LNCaP clone FGC (cell line): Measurements from ENCODE around the gene GMEB2.

ENCODE experiments used
- DNase-seq: peaks from one replicate; pipeline ENCODE4 v3.0.0-alpha.2; 2011; ENCODE audit warnings: low read depth
- H3K4me3 ChIP-seq: 2 replicates; pipeline ENCODE4 v1.5.1; 2011; ENCODE audit warnings: mild to moderate bottlenecking, low read depth, low read length, control low read depth
- TF ChIP-seq, protein P1 (sequence below): IDR thresholded peaks from 2 replicates; pipeline ENCODE4 v1.5.1; 2012; ENCODE audit warnings: mild to moderate bottlenecking; ENCODE audit not compliant: control insufficient read depth, insufficient read depth; ENCODE audit errors: extremely low read depth

Gene GMEB2

DNA sequence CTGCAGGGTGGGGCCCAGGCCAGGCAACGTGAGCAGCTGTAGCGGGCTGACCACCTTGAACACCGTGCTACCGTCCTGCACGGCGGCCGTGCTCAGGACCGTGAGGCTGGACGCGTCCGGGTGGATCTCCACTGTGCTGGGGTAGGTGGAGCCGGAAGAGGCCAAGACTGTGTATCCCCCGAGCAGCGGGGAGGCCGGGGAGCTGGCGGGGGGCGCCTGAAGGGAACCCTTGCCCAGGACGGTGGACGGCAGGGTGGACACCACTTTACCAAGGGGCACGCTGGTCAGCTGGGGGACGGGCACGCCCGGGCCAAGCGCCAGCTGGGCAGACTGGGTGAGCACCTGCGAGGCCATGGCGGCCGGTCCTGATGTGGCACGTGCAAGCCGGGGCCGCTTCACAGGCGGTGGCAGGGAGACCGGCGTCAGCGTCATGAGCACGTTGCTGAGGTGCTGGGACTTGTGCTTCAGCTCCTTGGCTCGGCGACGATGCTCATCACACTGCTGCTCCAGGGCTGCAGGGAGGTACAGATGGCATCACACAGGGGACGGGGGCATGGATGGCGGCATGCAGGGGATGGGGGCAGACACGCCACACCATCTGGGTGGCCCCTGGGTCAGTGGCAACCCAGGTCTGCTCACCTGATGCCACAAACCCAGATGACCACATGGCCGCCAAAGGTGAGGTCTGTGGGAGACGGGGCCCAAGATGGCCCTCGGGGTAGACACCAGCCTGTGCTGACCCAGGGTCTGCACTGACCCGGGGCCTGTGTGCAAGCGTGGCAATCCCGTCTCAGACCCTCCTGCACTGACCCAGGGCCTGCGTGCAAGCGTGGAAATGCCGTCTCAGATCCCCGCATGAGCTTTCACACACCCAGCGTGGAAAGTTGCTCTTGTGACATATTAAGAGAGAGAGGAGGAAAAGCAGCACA is 36.4 kb downstream of the GMEB2 start:
- TF ChIP-seq, protein P1, sequence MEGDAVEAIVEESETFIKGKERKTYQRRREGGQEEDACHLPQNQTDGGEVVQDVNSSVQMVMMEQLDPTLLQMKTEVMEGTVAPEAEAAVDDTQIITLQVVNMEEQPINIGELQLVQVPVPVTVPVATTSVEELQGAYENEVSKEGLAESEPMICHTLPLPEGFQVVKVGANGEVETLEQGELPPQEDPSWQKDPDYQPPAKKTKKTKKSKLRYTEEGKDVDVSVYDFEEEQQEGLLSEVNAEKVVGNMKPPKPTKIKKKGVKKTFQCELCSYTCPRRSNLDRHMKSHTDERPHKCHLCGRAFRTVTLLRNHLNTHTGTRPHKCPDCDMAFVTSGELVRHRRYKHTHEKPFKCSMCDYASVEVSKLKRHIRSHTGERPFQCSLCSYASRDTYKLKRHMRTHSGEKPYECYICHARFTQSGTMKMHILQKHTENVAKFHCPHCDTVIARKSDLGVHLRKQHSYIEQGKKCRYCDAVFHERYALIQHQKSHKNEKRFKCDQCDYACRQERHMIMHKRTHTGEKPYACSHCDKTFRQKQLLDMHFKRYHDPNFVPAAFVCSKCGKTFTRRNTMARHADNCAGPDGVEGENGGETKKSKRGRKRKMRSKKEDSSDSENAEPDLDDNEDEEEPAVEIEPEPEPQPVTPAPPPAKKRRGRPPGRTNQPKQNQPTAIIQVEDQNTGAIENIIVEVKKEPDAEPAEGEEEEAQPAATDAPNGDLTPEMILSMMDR: no peak
- peak overlapping the region; percentile 56 for H3K4me3 ChIP-seq
- DNase-seq: no peak

DNA sequence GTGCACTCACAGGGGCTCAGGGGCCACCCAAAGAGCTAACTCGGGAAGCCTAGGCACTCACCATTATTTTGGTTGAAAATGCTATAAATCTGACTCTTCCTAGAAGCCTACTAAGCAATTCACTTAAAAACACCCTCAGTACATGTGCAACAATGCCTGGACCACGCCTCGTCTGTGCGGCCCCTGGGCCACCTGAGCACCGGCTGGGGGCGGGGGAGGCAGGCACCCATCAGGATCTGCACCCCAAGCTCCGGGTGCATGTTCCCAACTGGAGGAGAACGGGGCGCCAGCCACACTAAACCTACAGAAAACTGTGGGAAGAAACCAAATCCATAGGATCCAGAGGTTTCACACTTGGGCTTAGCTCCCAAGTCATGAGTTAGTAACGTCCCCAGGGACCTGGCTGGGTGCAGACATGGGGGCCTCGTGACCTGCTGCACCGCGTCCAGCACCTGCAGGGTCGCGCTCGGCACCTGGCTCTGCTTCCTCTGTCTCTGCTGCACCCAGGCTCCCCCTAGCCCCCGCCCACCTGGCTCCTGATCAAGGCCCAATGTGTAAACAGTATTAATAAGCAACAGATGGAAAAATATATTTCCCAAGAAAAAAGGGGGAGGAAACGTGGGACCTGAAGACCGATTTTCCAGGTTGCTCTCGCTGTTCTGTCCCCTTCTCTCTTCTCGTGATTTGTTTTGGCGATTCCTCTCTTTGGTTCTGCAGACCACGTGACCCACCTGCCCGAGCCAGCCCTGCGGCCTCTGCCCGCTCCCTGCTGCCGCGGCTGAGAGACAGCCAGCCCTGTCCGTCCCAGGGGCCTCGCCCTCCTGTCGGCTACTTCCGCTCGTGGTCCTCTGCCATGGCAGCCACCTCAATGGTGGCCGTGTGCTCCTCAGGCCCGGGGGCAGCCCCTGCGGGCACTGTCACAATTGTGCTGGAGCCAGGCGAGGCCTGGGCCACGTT is 37.4 kb downstream of the GMEB2 start:
- H3K4me3 ChIP-seq: peak overlapping the region; percentile 56
- DNase-seq: peak; percentile 88
- TF ChIP-seq, protein P1: no peak

DNA sequence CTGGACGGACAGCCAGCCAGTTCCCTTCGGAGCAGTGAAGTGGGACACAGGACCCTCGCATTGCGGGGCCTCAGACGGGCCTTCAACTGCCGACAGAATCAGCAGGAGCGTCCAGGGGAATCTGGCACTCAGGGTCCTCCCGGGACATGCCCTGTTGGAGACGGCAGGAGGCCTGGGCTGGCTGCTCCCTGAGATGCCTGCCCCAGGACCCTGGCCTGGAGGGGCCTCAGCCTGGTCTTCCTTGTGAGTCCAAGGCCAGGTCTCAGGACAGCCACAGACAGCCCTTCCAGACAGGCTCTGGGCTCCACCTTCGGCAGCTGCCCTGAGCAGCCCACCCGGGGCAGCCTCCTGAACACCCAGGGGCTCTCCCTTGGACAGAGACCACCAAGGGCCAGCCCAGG is 38.3 kb downstream of the GMEB2 start:
- TF ChIP-seq, protein P1: no peak
- no peak overlapping the region for H3K4me3 ChIP-seq
- no peak for DNase-seq

DNA sequence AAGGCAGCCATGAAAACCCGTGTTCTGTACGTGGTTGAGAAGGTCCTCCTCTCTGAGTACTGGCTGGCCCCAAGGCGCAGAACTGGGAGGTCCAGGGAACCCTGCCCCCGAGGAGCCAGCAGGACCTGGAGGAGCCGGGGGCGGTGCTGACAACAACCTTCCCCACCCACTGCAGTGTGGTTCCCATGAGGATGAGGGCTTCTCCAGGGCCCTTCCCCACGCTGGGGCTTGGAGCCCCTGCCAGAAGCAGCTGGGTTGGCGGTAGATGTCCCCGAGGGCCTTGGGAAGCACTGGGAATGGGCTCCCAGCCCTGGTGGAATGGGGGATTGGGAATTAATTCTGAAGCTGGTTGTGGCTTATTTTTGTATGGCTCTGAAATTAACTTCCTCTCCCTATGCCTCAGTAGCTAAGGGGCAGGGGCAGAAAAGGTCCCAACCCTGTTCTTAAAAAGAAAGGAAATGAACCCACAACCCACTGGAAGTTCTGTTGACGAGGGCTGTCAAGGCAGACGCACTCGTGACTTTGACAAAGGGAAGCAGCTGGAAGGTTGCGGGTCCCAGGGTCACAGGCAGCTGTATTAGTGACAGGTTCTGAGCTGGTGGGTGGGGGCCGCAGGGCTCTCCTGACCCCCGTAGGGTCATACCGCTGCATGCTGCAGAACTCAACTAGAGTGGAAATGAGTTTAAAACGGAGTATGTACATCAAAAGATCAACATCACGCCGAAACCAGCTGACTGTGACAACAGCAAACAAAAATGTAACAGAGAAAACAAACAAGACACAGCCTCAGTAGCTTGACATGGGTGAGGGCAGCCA is 38.9 kb downstream of the GMEB2 start:
- DNase-seq: peak; percentile 68
- TF ChIP-seq, protein P1: no peak
- no peak overlapping the region for H3K4me3 ChIP-seq

DNA sequence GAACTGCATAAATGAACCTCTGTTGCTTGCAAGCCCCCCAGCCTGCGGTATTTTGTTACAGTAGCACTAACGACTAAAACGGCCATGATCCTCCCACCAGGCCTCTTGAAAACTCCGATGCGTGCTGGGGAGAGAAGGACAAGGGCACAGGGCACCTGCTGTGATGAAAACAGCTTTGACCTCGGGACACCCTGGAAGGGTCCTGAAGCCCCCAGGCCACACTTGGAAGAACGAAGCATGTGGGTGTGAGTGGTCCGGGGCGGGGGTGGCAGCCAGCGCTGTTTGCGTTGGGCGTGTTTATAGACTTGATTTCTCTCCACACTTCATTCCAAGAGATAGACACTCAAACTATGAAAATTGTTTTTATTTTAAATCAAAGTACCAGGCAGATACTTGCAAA is 39.6 kb downstream of the GMEB2 start:
- no peak for DNase-seq
- no peak overlapping the region for H3K4me3 ChIP-seq
- TF ChIP-seq, protein P1: no peak

DNA sequence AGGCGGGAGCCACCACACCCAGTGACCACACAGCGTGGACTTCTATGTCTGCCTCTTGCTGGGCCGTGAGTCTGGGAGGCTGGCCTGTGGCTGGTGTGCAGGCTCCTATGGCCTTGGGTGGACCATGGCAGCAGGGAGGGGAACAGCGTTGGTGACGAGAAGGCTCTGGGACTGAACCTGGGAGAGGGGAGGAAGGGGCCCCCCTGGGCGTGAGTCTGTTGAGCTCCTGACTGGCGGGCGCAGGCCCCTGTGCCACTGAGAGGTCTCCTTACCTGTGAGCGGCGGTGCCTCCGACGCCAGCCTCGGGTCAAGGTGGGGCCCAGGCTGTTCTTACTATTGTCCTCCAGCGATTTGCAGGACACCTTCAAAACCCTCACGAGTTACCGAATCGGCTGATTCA is 40.1 kb downstream of the GMEB2 start:
- TF ChIP-seq, protein P1: no peak
- no peak overlapping the region for H3K4me3 ChIP-seq
- DNase-seq: no peak
